GM20431 (cell line): Measurements from ENCODE around the gene MAD1L1.

Source experiments
- in situ Hi-C: fragments of 300-500 bp; cut with MseI, MboI; formaldehyde crosslinking; loops from one replicate; pipeline ENCODE4 v1.15.0; 2020; ENCODE audit warnings: low sequenced_read_pairs; ENCODE audit not compliant: unreplicated experiment

MAD1L1 gene

GRCh38 chr7:1919539-1920265, 313.0 kb downstream of the MAD1L1 start:
- in situ Hi-C loops, result no loop called here

- in situ Hi-C loops, result no loop called here
Observed at GRCh38 chr7:1918881-1919525, 313.7 kb downstream of the MAD1L1 start.

GRCh38 chr7:1918063-1918645, 314.6 kb downstream of the MAD1L1 start:
- in situ Hi-C loops, result no loop called here

- in situ Hi-C loops, result no loop called here
Observed at GRCh38 chr7:1917221-1918062, 315.3 kb downstream of the MAD1L1 start.

GRCh38 chr7:1916601-1916970, 316.2 kb downstream of the MAD1L1 start:
- in situ Hi-C loops, result no loop called here

GRCh38 chr7:1915956-1916600, 316.7 kb downstream of the MAD1L1 start:
- in situ Hi-C loops, result no loop called here

- in situ Hi-C loops, result no loop called here
Observed at GRCh38 chr7:1915326-1915725, 317.4 kb downstream of the MAD1L1 start.

GRCh38 chr7:1914743-1915142, 318.0 kb downstream of the MAD1L1 start:
- in situ Hi-C loops, result no loop called here

GRCh38 chr7:1914321-1914720, 318.4 kb downstream of the MAD1L1 start:
- in situ Hi-C loops, result no loop called here

GRCh38 chr7:1913466-1914282, 319.1 kb downstream of the MAD1L1 start:
- in situ Hi-C loops, result no loop called here

GRCh38 chr7:1912593-1913465, 319.9 kb downstream of the MAD1L1 start:
- in situ Hi-C loops, result no loop called here

GRCh38 chr7:1911571-1911970, 321.2 kb downstream of the MAD1L1 start:
- in situ Hi-C loops, result no loop called here

- in situ Hi-C loops, result no loop called here
Observed at GRCh38 chr7:1910827-1911226, 321.9 kb downstream of the MAD1L1 start.

- in situ Hi-C loops, result no loop called here
Observed at GRCh38 chr7:1910081-1910685, 322.6 kb downstream of the MAD1L1 start.

GRCh38 chr7:1909476-1909875, 323.3 kb downstream of the MAD1L1 start:
- in situ Hi-C loops, result no loop called here

- in situ Hi-C loops, result no loop called here
Observed at GRCh38 chr7:1908823-1909420, 323.8 kb downstream of the MAD1L1 start.

GRCh38 chr7:1907751-1908365, 324.9 kb downstream of the MAD1L1 start:
- in situ Hi-C loops, result no loop called here
